Skeletal muscle cell (primary cell): ENCODE measurements around the gene RAB2B.

ENCODE experiments used
- DNase-seq: peaks from one replicate; pipeline ENCODE4 v3.0.0-alpha.2; 2010; ENCODE audit warnings: low read depth
- H3K4me3 ChIP-seq: 2 replicates; pipeline ENCODE4 v1.5.1; 2011; ENCODE audit warnings: low read depth, mild to moderate bottlenecking, control low read depth, low read length, moderate library complexity

The RAB2B gene

GRCh38 chr14:21414137-21414631 is 62.6 kb downstream of the RAB2B start:
- H3K4me3 ChIP-seq: no peak overlapping the region
- DNase-seq: no peak
